Psoas muscle (tissue), 8 donors: ENCODE results near the gene KATNIP. TPM values are rescaled to one million over a fixed set of nuclear protein-coding genes. Genes with fewer than 3 reads are reported as not detected.

Experiments used
- ATAC-seq, 4 donors: fragments of 200-7000 bp; cut with Tn5 transposase; one replicate each; pipeline ENCODE4 v1.9.1; 2020; ENCODE audit warnings: moderate library complexity in 3 of 4, mild to moderate bottlenecking in 2 of 4
- DNase-seq, 2 donors: peaks; one replicate each; pipeline ENCODE4 v3.0.0-alpha.2; 2020
- H3K27ac ChIP-seq: fragments of 200-600 bp; one replicate; pipeline ENCODE4 v1.8.0; 2022
- H3K27me3 ChIP-seq, 3 donors: fragments of 200-600 bp in 1 of 3; one replicate each; pipeline versions ENCODE4 v1.6.1 to v1.8.0; 2013 to 2022; ENCODE audit warnings: low read length in 2 of 3, mild to moderate bottlenecking in 2 of 3, moderate library complexity in 1 of 3; ENCODE audit not compliant: insufficient read depth in 3 of 3
- H3K36me3 ChIP-seq, 2 donors: fragments of 200-600 bp in 1 of 2; one replicate each; pipeline versions ENCODE4 v1.6.1 to v1.8.0; 2013 to 2022; ENCODE audit warnings: low read depth in 1 of 2, mild to moderate bottlenecking in 1 of 2, moderate library complexity in 1 of 2; ENCODE audit not compliant: insufficient read depth in 1 of 2
- H3K4me1 ChIP-seq: fragments of 200-600 bp; one replicate; pipeline ENCODE4 v1.8.0; 2022
- H3K4me3 ChIP-seq: fragments of 200-600 bp; one replicate; pipeline ENCODE4 v1.8.0; 2022; ENCODE audit warnings: mild to moderate bottlenecking
- H3K9me3 ChIP-seq: fragments of 200-600 bp; one replicate; pipeline ENCODE4 v1.8.0; 2022
- WGBS, 3 donors: extraction: QIAGEN DNeasy Blood & Tissue Kit; methylation state at CpG; one replicate each; pipeline versions ENCODE4 v1.1.6 to v1.1.7; 2013; 5-methylcytosine and 5-hydroxymethylcytosine counted together
- intact Hi-C, 2 donors: fragments of 100-400 bp; cut with DNase I; formaldehyde crosslinking; loops; one replicate each; pipeline versions ENCODE4 v1.11.0 to v1.14.2; 2022
- long read RNA-seq, 2 donors: library from polyadenylated mRNA; unstranded; transcript quantifications; one replicate each; pipeline ENCODE4 v2.0.0, GENCODE V29; 2021
- polyA plus RNA-seq, 3 donors: library from polyadenylated mRNA; stranded (reverse); fragments of 200-250 nt; gene quantifications; one replicate each; pipeline ENCODE4 v1.2.3, GENCODE V29; 2013
- total RNA-seq, 4 donors: library from RNA; stranded (reverse); fragmentation: NEBNext Ultra II Directional in 2 of 4; extraction: Animal tissue kit (Norgen Biotek cat#: 25700) in 2 of 4; gene quantifications; one replicate each; pipeline versions ENCODE4 v1.2.1 to v1.2.4, GENCODE V29; 2021 to 2023
- TF ChIP-seq, protein P1 (sequence below): fragments of 200-600 bp; IDR thresholded peaks from one replicate; pipeline ENCODE4 v1.8.0; 2022; ENCODE audit warnings: antibody characterized with exemption
- donor health status: healthy with polysubstance abuse.
- donor health status: DM: no; HTN: no; CAD: no; lungs with moderate emphysema.
- donor health status: Bipolar disorder and iron deficiency.
- donor health status: healthy.
- donor health status: DM: yes; HTN: yes; CAD: no.
- donor health status: DM: no; HTN: no; CAD: no.
- donor health status: DM: no; HTN: no; CAD: no.
- donor health status: DM: yes; HTN: yes; CAD: no.

KATNIP gene
- total RNA-seq (1 to 10 TPM; 4.5 to 8.7 (median 6.4) TPM), polyA plus RNA-seq (1 to 10 TPM; 4.7 to 9.6 (median 5.3) TPM)
- long read RNA-seq, donor 1, result 0 reads
- long read RNA-seq, donor 2, partial matches to known transcripts, result 6 of 10 reads
- long read RNA-seq, donor 2, other reads (novel, unspliced or antisense), result 4 of 10 reads

DNA sequence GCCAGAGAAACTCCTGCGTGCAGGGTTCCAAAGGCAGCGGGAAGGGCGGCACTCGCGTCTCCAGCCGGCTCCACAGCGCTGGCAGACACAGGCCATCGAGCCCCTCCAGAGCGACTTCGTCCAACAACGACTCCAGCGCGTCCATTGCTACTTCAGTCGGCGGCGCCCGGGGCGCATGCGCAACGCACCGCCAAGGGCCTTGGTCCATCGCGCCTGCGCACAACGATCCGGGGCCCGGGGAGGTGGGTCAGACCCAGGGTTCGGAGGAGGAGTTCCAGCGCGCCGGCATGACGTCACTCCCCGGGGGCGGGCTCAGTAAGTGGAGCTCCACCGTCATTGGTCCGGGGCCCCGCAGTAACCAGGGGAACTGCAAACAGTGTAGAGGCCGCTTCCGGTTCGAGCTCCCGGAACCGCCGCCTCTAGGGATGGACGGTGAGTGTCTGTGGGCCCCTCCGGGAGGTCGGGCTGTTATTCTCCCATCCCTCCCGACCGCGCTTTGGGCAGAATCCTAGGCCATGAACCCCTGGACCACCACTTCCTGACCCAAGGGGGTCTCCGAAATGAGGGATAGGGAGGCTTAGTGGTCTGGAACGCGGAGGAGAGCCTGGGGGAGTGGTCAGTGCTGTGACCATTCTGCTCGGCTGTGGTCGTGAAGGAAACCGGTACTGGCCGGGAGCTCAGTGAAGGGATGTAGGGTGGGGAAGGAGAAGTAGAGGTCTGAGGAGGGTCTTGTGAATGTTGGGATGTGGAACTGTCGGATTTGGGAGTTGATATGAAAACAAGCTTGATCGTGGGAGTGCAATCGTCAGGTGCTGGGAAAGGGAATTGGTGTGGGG lies at the start of gene KATNIP, which contains the start of gene GTF3C1:
KATNIP (plus strand) TSS at position 399 of the 836 bp plus-strand sequence; CDS start at position 426, 27 bp downstream.
GTF3C1 (minus strand) TSS at position 168 of the 836 bp plus-strand sequence; CDS start at position 145, 23 bp downstream.
- intact Hi-C loops, result loop anchor here in 1 of 2 donors (2.0 kb wide), 1 partner anchor 33 kb away; no protein-coding TSS in a partner anchor
- Histone ChIP-seq H3K4me1 (peaks cover 34% of the 10 kb centered on the region), H3K9me3 (no peaks in the 10 kb centered on the region), H3K36me3 (peaks cover 5 to 13% of the 10 kb centered on the region in 2 donors), H3K27ac (peak within 1 kb of the TSS; percentile 87), H3K4me3 (peak within 1 kb of the TSS; percentile 93), H3K27me3 (no peaks in the 10 kb centered on the region)
- 0 to 1% (median 1%) methylated on average over 51 to 59 of the region's 59 CpGs for WGBS, 3 donors
- ATAC-seq (peak; percentile 99 to 100 (median 100)), DNase-seq (peak; percentile 100)
- TF ChIP-seq, protein P1, sequence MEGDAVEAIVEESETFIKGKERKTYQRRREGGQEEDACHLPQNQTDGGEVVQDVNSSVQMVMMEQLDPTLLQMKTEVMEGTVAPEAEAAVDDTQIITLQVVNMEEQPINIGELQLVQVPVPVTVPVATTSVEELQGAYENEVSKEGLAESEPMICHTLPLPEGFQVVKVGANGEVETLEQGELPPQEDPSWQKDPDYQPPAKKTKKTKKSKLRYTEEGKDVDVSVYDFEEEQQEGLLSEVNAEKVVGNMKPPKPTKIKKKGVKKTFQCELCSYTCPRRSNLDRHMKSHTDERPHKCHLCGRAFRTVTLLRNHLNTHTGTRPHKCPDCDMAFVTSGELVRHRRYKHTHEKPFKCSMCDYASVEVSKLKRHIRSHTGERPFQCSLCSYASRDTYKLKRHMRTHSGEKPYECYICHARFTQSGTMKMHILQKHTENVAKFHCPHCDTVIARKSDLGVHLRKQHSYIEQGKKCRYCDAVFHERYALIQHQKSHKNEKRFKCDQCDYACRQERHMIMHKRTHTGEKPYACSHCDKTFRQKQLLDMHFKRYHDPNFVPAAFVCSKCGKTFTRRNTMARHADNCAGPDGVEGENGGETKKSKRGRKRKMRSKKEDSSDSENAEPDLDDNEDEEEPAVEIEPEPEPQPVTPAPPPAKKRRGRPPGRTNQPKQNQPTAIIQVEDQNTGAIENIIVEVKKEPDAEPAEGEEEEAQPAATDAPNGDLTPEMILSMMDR, result no peak

GRCh38 chr16:27500801-27501200 lies 49.1 kb upstream of the KATNIP start:
- Histone ChIP-seq H3K36me3 (peaks cover 27 to 98% of the 10 kb centered on the region in 2 donors), H3K27ac (no peak overlapping the region), H3K9me3 (no peaks in the 10 kb centered on the region), H3K4me1 (peaks cover 5% of the 10 kb centered on the region), H3K27me3 (no peaks in the 10 kb centered on the region), H3K4me3 (no peak overlapping the region)
- no peak for DNase-seq
- whole genome bisulfite sequencing, 3 donors, result 70 to 75% (median 74%) methylated on average over 3 of the region's 3 CpGs
- intact Hi-C loops, result no loop called here
- TF ChIP-seq, protein P1, result no peak
- ATAC-seq, result no peak

DNA sequence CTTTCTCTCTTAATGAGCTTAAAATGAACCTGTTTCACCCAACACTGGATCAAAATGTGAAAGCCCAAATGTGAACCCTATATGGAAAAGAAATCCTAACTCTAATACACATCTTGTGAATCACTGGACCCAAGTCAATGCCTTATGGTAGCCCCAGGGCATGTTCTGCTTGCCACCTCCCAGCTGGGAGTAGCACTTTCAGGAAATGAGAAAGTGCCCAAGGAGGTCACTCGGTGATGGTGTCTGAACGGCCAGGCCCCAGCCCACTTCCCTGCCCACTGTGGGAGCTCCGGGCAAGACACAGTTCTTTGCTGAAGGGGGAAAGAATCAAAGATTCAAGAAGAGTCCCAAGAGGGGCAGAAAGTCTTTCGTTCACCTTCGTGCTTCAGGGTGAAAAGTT lies 46.3 kb upstream of the KATNIP start:
- Histone ChIP-seq H3K9me3 (no peaks in the 10 kb centered on the region), H3K36me3 (peaks cover 19 to 98% of the 10 kb centered on the region in 2 donors), H3K27ac (no peak overlapping the region), H3K4me1 (peaks cover 5% of the 10 kb centered on the region), H3K27me3 (no peaks in the 10 kb centered on the region), H3K4me3 (no peak overlapping the region)
- intact Hi-C loops, result no loop called here
- ATAC-seq, result no peak
- 83 to 90% (median 83%) methylated on average over 5 of the region's 5 CpGs for WGBS, 3 donors
- TF ChIP-seq, protein P1, result no peak
- DNase-seq, result no peak

GRCh38 chr16:27505297-27506236 lies 44.4 kb upstream of the KATNIP start:
- WGBS, 3 donors, result 90 to 94% (median 92%) methylated on average over 13 of the region's 13 CpGs
- H3K36me3 ChIP-seq, result peaks cover 19 to 98% of the 10 kb centered on the region in 2 donors
- intact Hi-C loops, result no loop called here

More at GRCh38 chr16:27505297-27506236, 44.4 kb upstream of the KATNIP start:
- ATAC-seq (peak in 2 of 4 donors; percentile 31 to 52), DNase-seq (no peak)
- Histone ChIP-seq H3K9me3 (no peaks in the 10 kb centered on the region), H3K27me3 (no peaks in the 10 kb centered on the region), H3K4me3 (no peak overlapping the region), H3K4me1 (no peaks in the 10 kb centered on the region), H3K27ac (no peak overlapping the region)
- TF ChIP-seq, protein P1, result no peak
